Thoracic aorta (tissue), 2 donors: ENCODE data around the gene UBE2L3. TPM values are rescaled to one million over a fixed set of nuclear protein-coding genes. Genes with fewer than 3 reads are reported as not detected.

ENCODE experiments used
- ATAC-seq: fragments of 150-250 bp; one replicate; pipeline ENCODE4 v1.8.0; 2017; ENCODE audit warnings: low read depth; ENCODE audit not compliant: insufficient number of reproducible peaks, low FRiP score
- DNase-seq: peaks from one replicate; pipeline ENCODE4 v3.0.0-alpha.2; 2020; ENCODE audit warnings: low spot score
- H3K27ac ChIP-seq, 2 donors: fragments of 200-600 bp; sonication (generic); 1 replicate in 1 of 2; 2 replicates in 1 of 2; pipeline ENCODE4 v1.5.1; 2016; ENCODE audit warnings: mild to moderate bottlenecking in 2 of 2, moderate library complexity in 2 of 2
- H3K27me3 ChIP-seq: fragments of 200-600 bp; sonication (generic); replicated peaks from 2 replicates; pipeline ENCODE4 v1.6.0; 2016; ENCODE audit warnings: mild to moderate bottlenecking; ENCODE audit not compliant: insufficient read depth
- H3K36me3 ChIP-seq: fragments of 200-600 bp; sonication (generic); one replicate; pipeline ENCODE4 v1.5.1; 2016
- H3K4me1 ChIP-seq, 2 donors: fragments of 200-600 bp; sonication (generic); 1 replicate in 1 of 2; 2 replicates in 1 of 2; pipeline versions ENCODE4 v1.5.1 to v1.6.0; 2016; ENCODE audit warnings: low read depth in 2 of 2, mild to moderate bottlenecking in 1 of 2; ENCODE audit not compliant: control insufficient read depth in 1 of 2
- H3K4me3 ChIP-seq: fragments of 200-600 bp; sonication (generic); 2 replicates; pipeline ENCODE4 v1.5.1; 2016; ENCODE audit warnings: mild to moderate bottlenecking
- H3K9me3 ChIP-seq: fragments of 200-600 bp; sonication (generic); 2 replicates; pipeline ENCODE4 v1.5.1; 2016
- CTCF ChIP-seq: fragments of 200-600 bp; sonication (generic); IDR thresholded peaks from one replicate; pipeline ENCODE4 v1.5.1; 2019; ENCODE audit warnings: antibody characterized with exemption
- total RNA-seq, 2 donors: library from RNA; depleted of rRNA; stranded (reverse); fragments of >200 nt; gene quantifications; one replicate each; pipeline versions ENCODE4 v1.1.0 to v1.2.3, GENCODE V29; 2016

Gene UBE2L3
- total RNA-seq, 2 donors from 2014 or later, result 33.8 to 38.3 TPM

- H3K4me1 ChIP-seq, result peaks cover 29 to 62% of the 10 kb centered on the region in 2 donors
- DNase-seq (no peak), ATAC-seq (no peak)
- no peak for TF ChIP-seq CTCF
- no peaks in the 10 kb centered on the region for H3K9me3 ChIP-seq
- H3K27ac ChIP-seq, result no peak overlapping the region
- no peaks in the 10 kb centered on the region for H3K27me3 ChIP-seq
- H3K36me3 ChIP-seq, result peaks cover 2% of the 10 kb centered on the region
- no peak overlapping the region for H3K4me3 ChIP-seq
Measured at GRCh38 chr22:21587803-21588611, 20.5 kb downstream of the UBE2L3 start.

- no peak for TF ChIP-seq CTCF
- H3K4me3 ChIP-seq, result no peak overlapping the region
- ATAC-seq, result no peak
- no peak overlapping the region for H3K27ac ChIP-seq
- H3K27me3 ChIP-seq, result no peaks in the 10 kb centered on the region
- peaks cover 15% of the 10 kb centered on the region for H3K36me3 ChIP-seq
- peaks cover 29 to 63% of the 10 kb centered on the region in 2 donors for H3K4me1 ChIP-seq
- no peak for DNase-seq
- no peaks in the 10 kb centered on the region for H3K9me3 ChIP-seq
Measured at GRCh38 chr22:21589396-21589795, 21.9 kb downstream of the UBE2L3 start.

- no peak for TF ChIP-seq CTCF
- DNase-seq, result no peak
- H3K36me3 ChIP-seq, result peaks cover 15% of the 10 kb centered on the region
- ATAC-seq, result no peak
- H3K9me3 ChIP-seq, result no peaks in the 10 kb centered on the region
- no peak overlapping the region for H3K4me3 ChIP-seq
- H3K27me3 ChIP-seq, result no peaks in the 10 kb centered on the region
- peaks cover 29 to 63% of the 10 kb centered on the region in 2 donors for H3K4me1 ChIP-seq
- H3K27ac ChIP-seq, result peak overlapping the region; percentile 37 to 55
Measured at GRCh38 chr22:21590809-21591641, 23.5 kb downstream of the UBE2L3 start.

GRCh38 chr22:21591695-21592094, 24.2 kb downstream of the UBE2L3 start:
- peaks cover 29 to 63% of the 10 kb centered on the region in 2 donors for H3K4me1 ChIP-seq
- H3K4me3 ChIP-seq, result no peak overlapping the region
- peak; percentile 18 for DNase-seq
- no peaks in the 10 kb centered on the region for H3K9me3 ChIP-seq
- ATAC-seq, result no peak
- peaks cover 15% of the 10 kb centered on the region for H3K36me3 ChIP-seq
- peak overlapping the region; percentile 37 to 55 for H3K27ac ChIP-seq
- no peaks in the 10 kb centered on the region for H3K27me3 ChIP-seq
- no peak for TF ChIP-seq CTCF

- Histone ChIP-seq H3K4me3 (no peak overlapping the region), H3K27me3 (no peaks in the 10 kb centered on the region), H3K36me3 (peaks cover 15% of the 10 kb centered on the region), H3K4me1 (peaks cover 29 to 61% of the 10 kb centered on the region in 2 donors), H3K27ac (no peak overlapping the region), H3K9me3 (no peaks in the 10 kb centered on the region)
- ATAC-seq (no peak), DNase-seq (no peak)
- no peak for TF ChIP-seq CTCF
Measured at GRCh38 chr22:21592422-21592821, 24.9 kb downstream of the UBE2L3 start.
